ENCODE results near the gene SERTAD1. TPM values are rescaled to one million over a fixed set of nuclear protein-coding genes. Genes with fewer than 3 reads are reported as not detected.

The SERTAD1 gene
- total RNA-seq, 3 donors from 2014 or later = 24.2 to 33.9 (median 33.7) TPM

GRCh38 chr19:40421993-40422747 lies 3.6 kb downstream of the SERTAD1 start:
- Mint-ChIP-seq H3K4me1 (ENCODE audit: low read depth) (peaks cover 28% of the 10 kb centered on the region), H3K27me3 (ENCODE audit: low read depth) (no peaks in the 10 kb centered on the region), H3K9me3 (no peaks in the 10 kb centered on the region), H3K4me3 (peak overlapping the region; percentile 79), H3K36me3 (ENCODE audit: insufficient read depth) (peaks cover 6% of the 10 kb centered on the region)
- ATAC-seq (no peak), DNase-seq (no peak)

- Mint-ChIP-seq H3K36me3 (ENCODE audit: insufficient read depth) (peaks cover 6% of the 10 kb centered on the region), H3K4me1 (ENCODE audit: low read depth) (peaks cover 28% of the 10 kb centered on the region), H3K27me3 (ENCODE audit: low read depth) (no peaks in the 10 kb centered on the region), H3K4me3 (peak overlapping the region; percentile 79), H3K9me3 (no peaks in the 10 kb centered on the region)
- DNase-seq = peak; percentile 64
- ATAC-seq = peak; percentile 49 to 52
Observed at GRCh38 chr19:40420766-40421765, 4.7 kb downstream of the SERTAD1 start.

- Mint-ChIP-seq H3K36me3 (ENCODE audit: insufficient read depth) (peaks cover 6% of the 10 kb centered on the region), H3K4me3 (peak overlapping the region; percentile 79), H3K9me3 (no peaks in the 10 kb centered on the region), H3K27me3 (ENCODE audit: low read depth) (no peaks in the 10 kb centered on the region), H3K4me1 (ENCODE audit: low read depth) (peaks cover 25% of the 10 kb centered on the region)
- DNase-seq = no peak
- ATAC-seq = no peak
Observed at GRCh38 chr19:40420451-40420765, 5.4 kb downstream of the SERTAD1 start.

- H3K9me3 Mint-ChIP-seq = no peaks in the 10 kb centered on the region
- peaks cover 24% of the 10 kb centered on the region for H3K4me1 Mint-ChIP-seq (ENCODE audit: low read depth)
- peaks cover 6% of the 10 kb centered on the region for H3K36me3 Mint-ChIP-seq (ENCODE audit: insufficient read depth)
- peak overlapping the region; percentile 59 for H3K4me3 Mint-ChIP-seq
- ATAC-seq (no peak), DNase-seq (no peak)
- H3K27me3 Mint-ChIP-seq (ENCODE audit: low read depth) = no peaks in the 10 kb centered on the region
Observed at GRCh38 chr19:40419780-40420179, 6.0 kb downstream of the SERTAD1 start.

- Mint-ChIP-seq H3K27me3 (ENCODE audit: low read depth) (no peaks in the 10 kb centered on the region), H3K9me3 (no peaks in the 10 kb centered on the region), H3K4me3 (no peak overlapping the region), H3K4me1 (ENCODE audit: low read depth) (peaks cover 20% of the 10 kb centered on the region), H3K36me3 (ENCODE audit: insufficient read depth) (peaks cover 6% of the 10 kb centered on the region)
- DNase-seq = no peak
- no peak for ATAC-seq
Observed at GRCh38 chr19:40419066-40419612, 6.7 kb downstream of the SERTAD1 start.

GRCh38 chr19:40418040-40418439 lies 7.8 kb downstream of the SERTAD1 start:
- no peaks in the 10 kb centered on the region for H3K27me3 Mint-ChIP-seq (ENCODE audit: low read depth)
- DNase-seq = no peak
- no peak overlapping the region for H3K4me3 Mint-ChIP-seq
- no peaks in the 10 kb centered on the region for H3K9me3 Mint-ChIP-seq
- ATAC-seq = no peak
- peaks cover 6% of the 10 kb centered on the region for H3K36me3 Mint-ChIP-seq (ENCODE audit: insufficient read depth)
- peaks cover 18% of the 10 kb centered on the region for H3K4me1 Mint-ChIP-seq (ENCODE audit: low read depth)

GRCh38 chr19:40417643-40417981 lies 8.2 kb downstream of the SERTAD1 start:
- no peak overlapping the region for H3K4me3 Mint-ChIP-seq
- ATAC-seq (no peak), DNase-seq (no peak)
- no peaks in the 10 kb centered on the region for H3K27me3 Mint-ChIP-seq (ENCODE audit: low read depth)
- H3K9me3 Mint-ChIP-seq = no peaks in the 10 kb centered on the region
- H3K36me3 Mint-ChIP-seq (ENCODE audit: insufficient read depth) = peaks cover 6% of the 10 kb centered on the region
- peaks cover 18% of the 10 kb centered on the region for H3K4me1 Mint-ChIP-seq (ENCODE audit: low read depth)

GRCh38 chr19:40416918-40417642 lies 8.7 kb downstream of the SERTAD1 start:
- H3K27me3 Mint-ChIP-seq (ENCODE audit: low read depth) = no peaks in the 10 kb centered on the region
- H3K4me3 Mint-ChIP-seq = no peak overlapping the region
- peaks cover 12% of the 10 kb centered on the region for H3K4me1 Mint-ChIP-seq (ENCODE audit: low read depth)
- peaks cover 1% of the 10 kb centered on the region for H3K36me3 Mint-ChIP-seq (ENCODE audit: insufficient read depth)
- no peaks in the 10 kb centered on the region for H3K9me3 Mint-ChIP-seq
- no peak for DNase-seq
- ATAC-seq = no peak

GRCh38 chr19:40415768-40416167 lies 10.0 kb downstream of the SERTAD1 start:
- Mint-ChIP-seq H3K27me3 (ENCODE audit: low read depth) (no peaks in the 10 kb centered on the region), H3K9me3 (no peaks in the 10 kb centered on the region), H3K4me1 (ENCODE audit: low read depth) (peaks cover 8% of the 10 kb centered on the region), H3K36me3 (ENCODE audit: insufficient read depth) (no peaks in the 10 kb centered on the region), H3K4me3 (no peak overlapping the region)
- no peak for DNase-seq
- no peak for ATAC-seq

GRCh38 chr19:40414542-40415535 lies 11.0 kb downstream of the SERTAD1 start:
- no peak for DNase-seq
- H3K4me3 Mint-ChIP-seq = no peak overlapping the region
- H3K9me3 Mint-ChIP-seq = no peaks in the 10 kb centered on the region
- ATAC-seq = no peak
- H3K27me3 Mint-ChIP-seq (ENCODE audit: low read depth) = no peaks in the 10 kb centered on the region
- no peaks in the 10 kb centered on the region for H3K36me3 Mint-ChIP-seq (ENCODE audit: insufficient read depth)
- H3K4me1 Mint-ChIP-seq (ENCODE audit: low read depth) = peaks cover 8% of the 10 kb centered on the region

- no peaks in the 10 kb centered on the region for H3K9me3 Mint-ChIP-seq
- no peak for ATAC-seq
Observed at GRCh38 chr19:40413291-40413845, 12.4 kb downstream of the SERTAD1 start, which contains the start of gene PRX. PRX (minus strand) TSS chr19:40413378; CDS start chr19:40407932, 5,446 bp downstream.

GRCh38 chr19:40412866-40413265 lies 12.9 kb downstream of the SERTAD1 start:
- H3K4me1 Mint-ChIP-seq (ENCODE audit: low read depth) = peaks cover 11% of the 10 kb centered on the region
- H3K9me3 Mint-ChIP-seq = no peaks in the 10 kb centered on the region
- ATAC-seq = no peak
- H3K27me3 Mint-ChIP-seq (ENCODE audit: low read depth) = no peaks in the 10 kb centered on the region
- no peak for DNase-seq
- no peaks in the 10 kb centered on the region for H3K36me3 Mint-ChIP-seq (ENCODE audit: insufficient read depth)
- no peak overlapping the region for H3K4me3 Mint-ChIP-seq

More at GRCh38 chr19:40413291-40413845, 12.4 kb downstream of the SERTAD1 start, which contains the start of gene PRX:
- DNase-seq = no peak
- Mint-ChIP-seq H3K4me3 (no peak within 1 kb of the TSS), H3K36me3 (ENCODE audit: insufficient read depth) (no peaks in the 10 kb centered on the region), H3K4me1 (ENCODE audit: low read depth) (peaks cover 8% of the 10 kb centered on the region), H3K27me3 (ENCODE audit: low read depth) (no peaks in the 10 kb centered on the region)
